GM12865 (cell line): Measurements from ENCODE around the gene KCNQ4.

Experiments used
- DNase-seq: peaks from one replicate; pipeline ENCODE4 v3.0.0; 2010; ENCODE audit warnings: low read depth
- H3K4me3 ChIP-seq: 2 replicates; pipeline ENCODE4 v1.5.1; 2011; ENCODE audit warnings: mild to moderate bottlenecking, low read depth, low read length, control low read depth
- CTCF ChIP-seq: IDR thresholded peaks from 2 replicates; pipeline ENCODE4 v1.5.1; 2011; ENCODE audit warnings: low read length, control low read depth, low read depth, inconsistent platforms; ENCODE audit not compliant: insufficient read depth; ENCODE audit errors: missing control alignments

The KCNQ4 gene

GRCh38 chr1:40796939-40797667 is 13.5 kb downstream of the KCNQ4 start:
- no peak for TF ChIP-seq CTCF
- no peak overlapping the region for H3K4me3 ChIP-seq
- DNase-seq: no peak

GRCh38 chr1:40797668-40798010 is 14.1 kb downstream of the KCNQ4 start:
- TF ChIP-seq CTCF: no peak
- no peak for DNase-seq
- no peak overlapping the region for H3K4me3 ChIP-seq

GRCh38 chr1:40798366-40799281 is 15.0 kb downstream of the KCNQ4 start:
- TF ChIP-seq CTCF: no peak
- no peak for DNase-seq
- H3K4me3 ChIP-seq: no peak overlapping the region

GRCh38 chr1:40799351-40799867 is 15.8 kb downstream of the KCNQ4 start:
- TF ChIP-seq CTCF: no peak
- DNase-seq: no peak
- no peak overlapping the region for H3K4me3 ChIP-seq

- peak overlapping the region; percentile 32 for H3K4me3 ChIP-seq
Measured at GRCh38 chr1:40801742-40802077, 18.1 kb downstream of the KCNQ4 start.

More at GRCh38 chr1:40801742-40802077, 18.1 kb downstream of the KCNQ4 start:
- no peak for DNase-seq
- no peak for TF ChIP-seq CTCF
